GM12892 (cell line): ENCODE measurements around the gene CLASRP.

Experiments used
- POLR2A ChIP-seq: IDR thresholded peaks from 2 replicates; pipeline ENCODE4 v1.6.1; 2011; ENCODE audit warnings: low read depth, low read length, control low read depth
- TAF1 ChIP-seq: IDR thresholded peaks from 2 replicates; pipeline ENCODE4 v1.6.1; 2011; ENCODE audit warnings: low read depth, mild to moderate bottlenecking, control low read depth, low read length, borderline replicate concordance

DNA sequence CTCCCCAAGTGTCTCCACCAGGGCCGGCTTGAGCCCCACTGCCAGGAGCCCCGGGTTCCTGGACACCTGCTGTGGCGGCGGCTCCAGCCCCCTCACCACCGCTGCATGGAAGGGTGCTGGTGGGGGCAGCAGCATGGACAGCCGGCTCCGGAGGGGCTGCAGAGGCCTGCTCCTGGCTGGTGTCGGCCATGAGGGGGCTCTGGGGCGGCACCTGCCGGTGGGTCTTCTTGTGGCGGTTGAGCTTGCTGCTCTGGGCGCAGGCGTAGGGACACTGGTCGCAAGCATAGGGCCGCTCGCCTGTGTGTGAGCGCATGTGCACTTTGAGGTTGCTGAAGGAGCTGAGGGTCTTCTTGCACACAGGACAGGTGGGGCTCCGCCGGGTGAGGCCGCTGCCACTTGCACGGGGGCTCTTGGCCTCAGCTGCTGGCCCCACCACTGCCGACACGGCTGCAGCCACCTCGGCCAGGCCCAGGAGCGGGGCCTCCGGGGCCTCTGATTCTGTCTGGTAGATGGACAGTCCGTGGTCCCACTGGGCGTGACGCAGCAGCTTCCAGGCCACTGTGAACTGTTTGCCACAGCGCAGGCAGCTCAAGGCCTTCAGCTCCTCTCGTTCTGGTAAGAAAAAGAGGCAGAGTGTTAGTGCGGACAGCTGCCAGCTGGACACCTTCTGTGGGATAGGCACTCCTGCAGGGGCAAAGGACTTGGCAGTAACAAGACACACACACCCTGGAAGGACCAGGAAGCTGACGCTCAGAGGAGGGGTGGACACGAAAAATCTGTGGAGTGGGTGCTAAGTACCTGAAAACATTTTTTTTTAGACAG lies 33.3 kb downstream of the CLASRP start:
- TF ChIP-seq POLR2A (no peak), TAF1 (no peak)
